GM21526 (cell line): ENCODE data around the gene TPX2.
A peak's percentile ranks its signal among the peaks of the same experiment; 100 is the strongest.

Source experiments
- ATAC-seq: cut with Tn5 transposase; IDR thresholded peaks from one replicate; pipeline ENCODE4 v1.9.1; 2021; ENCODE audit warnings: moderate library complexity; ENCODE audit not compliant: unreplicated experiment, low FRiP score

TPX2 gene

DNA sequence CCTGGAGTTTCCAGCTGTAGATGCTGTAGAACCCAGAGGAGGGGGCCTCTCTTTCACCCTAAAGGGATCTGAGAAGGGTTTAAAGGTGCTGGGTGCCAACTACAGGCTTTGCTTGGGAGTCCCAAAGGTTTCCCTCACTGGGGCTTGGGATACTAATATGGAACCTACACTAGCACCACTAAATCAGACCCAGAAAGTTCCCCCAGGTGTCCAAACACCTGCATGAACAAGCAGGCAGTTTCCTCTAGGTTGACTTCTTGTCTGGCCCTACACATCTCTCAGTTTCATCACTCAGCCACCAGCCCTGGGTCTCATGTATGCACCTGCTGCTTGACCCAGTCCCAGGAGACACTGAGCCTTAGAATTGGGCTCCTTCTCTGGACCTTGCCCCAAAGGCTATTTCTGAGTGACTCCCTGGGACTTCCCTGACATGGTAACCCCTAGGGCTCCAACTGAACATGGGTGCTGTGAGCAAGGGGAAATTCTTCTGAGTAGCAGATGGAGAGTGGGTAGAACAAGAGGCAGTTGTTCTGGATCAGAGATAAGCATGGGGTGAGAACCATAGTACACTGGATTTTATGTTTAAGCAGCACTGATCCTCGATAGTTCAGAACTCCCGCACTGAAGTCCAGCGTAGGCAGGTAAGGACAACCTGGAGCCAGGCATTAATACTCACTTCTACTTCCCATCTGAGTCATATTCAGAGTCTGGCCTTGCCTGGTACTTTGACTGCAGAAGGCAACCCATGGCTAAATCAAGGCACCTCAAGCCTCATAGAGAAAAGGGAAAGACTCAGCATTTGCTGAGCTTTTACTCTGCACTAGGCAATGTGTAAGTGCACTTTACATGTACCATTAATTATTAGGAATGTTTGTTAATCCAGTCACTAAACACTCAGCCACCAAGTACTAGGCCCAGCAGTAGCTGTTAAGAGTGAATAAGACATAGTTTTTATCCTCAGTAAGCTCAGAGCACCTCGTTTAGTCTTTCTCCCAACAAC, 33.2 kb upstream of the TPX2 start:
- peak; percentile 74 for ATAC-seq

DNA sequence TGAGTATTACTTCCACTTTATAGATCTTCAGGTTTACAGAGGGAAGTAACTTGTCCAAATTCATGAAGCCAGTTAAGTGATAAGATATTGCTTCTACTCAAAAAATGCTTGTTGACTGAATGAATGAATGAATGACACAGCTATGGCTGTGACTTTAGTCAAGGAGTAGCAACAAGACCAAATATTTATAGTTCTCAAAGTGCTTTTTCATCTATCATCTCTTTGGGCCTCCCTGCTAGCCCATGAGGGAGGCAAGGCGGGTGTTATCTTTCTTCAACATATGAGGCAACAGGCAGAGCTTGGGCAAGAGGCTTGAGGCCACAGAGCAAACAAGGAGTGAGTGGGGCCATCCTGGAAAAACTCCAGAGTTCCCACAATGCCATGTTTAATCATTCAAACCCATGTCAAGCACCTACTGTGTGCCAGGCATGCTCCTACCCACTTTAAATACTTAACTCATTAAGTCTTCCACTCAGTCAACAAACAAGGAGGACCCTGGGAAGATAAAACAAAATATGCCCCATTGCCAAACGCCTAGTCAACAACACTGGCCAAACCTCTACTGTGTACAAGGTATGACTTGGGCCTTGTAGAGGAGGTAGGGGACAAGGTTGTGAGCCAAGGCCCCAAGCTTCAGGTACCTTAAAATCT, 32.4 kb upstream of the TPX2 start:
- no peak for ATAC-seq

DNA sequence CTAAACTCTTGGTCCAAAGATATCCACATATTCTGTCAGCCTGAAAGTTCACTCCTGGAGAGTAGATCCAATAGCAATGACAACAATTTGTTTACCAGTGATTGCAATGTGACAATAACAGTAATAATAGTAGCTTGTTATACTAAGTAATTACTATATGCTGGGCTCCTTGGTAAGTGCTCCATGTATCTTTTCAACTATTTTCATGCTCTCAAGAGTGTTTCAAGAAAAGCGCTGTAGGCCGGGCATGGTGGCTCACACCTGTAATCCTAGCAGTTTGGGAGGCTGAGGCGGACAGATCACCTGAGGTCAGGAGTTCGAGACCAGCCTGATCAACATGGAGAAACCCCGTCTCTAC, 31.9 kb upstream of the TPX2 start:
- no peak for ATAC-seq

DNA sequence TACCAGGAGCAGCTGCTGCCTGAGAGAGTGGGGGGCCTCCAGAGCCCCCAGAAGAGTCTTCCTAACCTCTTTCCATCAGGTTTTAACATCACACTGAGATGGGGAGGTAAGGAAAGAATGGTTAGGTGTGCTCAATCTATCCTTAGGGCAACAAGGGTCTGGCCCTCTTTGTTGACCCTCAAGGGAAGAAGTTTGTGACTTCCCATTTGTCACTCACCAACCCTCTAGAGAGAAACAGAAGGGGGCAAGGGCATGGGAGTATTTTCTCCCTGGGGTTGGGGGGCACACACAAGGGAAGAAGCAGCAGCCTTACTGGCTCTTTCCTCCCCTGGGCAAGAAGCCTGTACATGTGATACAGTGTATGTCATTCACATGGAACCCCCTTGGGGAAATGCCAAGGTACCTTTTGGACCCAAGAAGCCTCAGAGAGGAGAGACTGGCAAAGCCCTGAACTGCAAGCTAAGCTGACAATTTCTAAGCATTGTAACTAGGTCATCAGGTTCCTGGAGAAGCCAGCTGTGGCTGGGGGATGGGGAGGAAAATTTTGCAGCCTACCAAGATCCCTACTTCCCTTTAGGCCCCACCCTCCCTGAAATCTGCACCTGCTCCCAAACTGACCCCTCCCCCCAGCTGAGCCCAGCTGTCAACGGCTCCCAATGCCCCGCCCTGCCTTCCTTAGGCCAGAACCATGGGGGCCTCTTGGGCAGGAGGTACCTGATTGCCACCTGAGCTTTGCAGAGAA, 30.9 kb upstream of the TPX2 start:
- no peak for ATAC-seq

DNA sequence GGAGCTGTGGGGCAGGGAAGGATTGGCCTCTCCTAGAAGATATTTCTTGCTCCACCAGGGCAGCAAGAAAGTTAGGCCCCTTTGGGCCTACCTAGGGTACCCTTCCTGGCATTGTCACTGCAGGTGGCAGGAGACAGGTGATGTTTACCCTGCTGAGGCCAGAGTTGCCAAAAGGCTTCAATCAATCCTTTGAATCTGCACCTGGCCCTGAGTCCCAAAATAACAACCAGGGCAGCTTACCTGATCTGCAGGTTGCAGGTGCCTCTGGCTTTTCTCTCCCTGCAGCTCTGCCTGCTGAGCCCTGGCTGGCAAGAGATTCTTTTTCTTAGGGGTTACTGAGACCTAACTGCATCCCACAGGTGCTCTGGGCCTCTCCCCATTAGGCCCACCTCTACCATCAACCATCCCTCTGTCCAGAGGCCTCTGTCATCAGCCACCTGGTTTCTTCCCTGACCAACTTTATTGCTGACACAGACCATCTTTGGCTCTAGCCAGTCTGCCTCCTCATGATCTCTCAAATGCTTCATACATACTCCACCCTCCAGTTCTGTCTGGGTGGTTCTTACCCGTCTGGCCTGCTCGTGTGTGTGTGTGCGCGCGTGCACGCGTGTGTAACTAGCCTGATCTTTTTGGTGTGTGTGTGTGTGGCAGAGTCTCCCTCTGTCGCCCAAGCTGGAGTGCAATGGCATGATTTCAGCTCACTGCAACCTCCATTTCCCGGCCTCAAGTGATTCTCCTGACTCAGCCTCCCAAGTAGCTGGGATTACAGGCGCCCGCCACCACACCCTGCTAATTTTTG, 30.2 kb upstream of the TPX2 start:
- no peak for ATAC-seq

DNA sequence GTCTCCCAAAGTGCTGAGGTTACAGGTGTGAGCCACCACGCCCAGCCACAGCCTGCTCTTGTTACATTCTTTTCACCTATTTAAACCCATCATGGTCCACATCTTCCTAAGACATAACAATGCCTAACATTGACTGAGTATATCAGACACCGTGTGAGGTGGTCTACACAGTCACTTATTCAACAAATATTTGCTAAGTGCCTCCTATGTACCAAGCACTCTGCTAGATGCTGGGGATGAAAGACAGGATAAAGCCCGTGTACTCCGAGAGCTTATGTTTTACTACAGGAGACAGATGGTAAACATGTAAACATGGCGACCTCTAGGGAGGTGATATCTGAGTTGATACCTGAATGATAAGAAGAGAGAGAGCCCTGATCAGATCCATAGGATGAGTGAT, 29.2 kb upstream of the TPX2 start:
- no peak for ATAC-seq

DNA sequence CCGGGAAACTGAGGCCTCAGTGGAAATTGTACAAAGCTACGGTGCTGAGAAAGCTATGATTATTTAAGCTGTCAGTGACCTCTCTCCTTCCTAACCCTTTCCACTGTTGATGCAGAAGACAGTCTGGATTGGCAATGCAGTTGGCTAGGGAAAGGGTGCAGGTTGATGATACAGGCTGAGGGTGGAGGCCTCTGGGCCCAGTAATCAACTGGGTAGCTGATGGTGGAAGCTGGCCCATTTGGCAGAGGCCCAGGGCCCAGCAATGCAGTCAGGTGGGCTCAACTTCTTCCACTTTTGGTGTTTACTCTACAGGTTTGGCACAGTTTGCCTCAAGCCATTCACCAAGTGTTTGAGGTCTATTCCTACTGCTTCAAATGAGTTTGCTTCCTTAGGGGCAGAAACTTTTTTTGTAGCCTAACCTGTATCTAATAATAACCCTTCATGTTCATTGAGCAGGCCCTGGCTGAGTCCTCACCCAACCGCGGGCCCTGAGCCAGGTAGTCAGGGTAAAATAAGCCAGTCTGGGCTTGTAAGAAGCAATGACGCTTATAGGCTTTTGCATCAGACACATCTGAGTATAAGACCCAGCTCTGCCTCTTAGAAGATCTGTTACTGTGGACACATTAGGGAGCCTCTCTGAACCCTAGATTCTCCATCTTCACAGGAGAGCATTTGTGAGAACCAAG, 28.5 kb upstream of the TPX2 start:
- no peak for ATAC-seq

DNA sequence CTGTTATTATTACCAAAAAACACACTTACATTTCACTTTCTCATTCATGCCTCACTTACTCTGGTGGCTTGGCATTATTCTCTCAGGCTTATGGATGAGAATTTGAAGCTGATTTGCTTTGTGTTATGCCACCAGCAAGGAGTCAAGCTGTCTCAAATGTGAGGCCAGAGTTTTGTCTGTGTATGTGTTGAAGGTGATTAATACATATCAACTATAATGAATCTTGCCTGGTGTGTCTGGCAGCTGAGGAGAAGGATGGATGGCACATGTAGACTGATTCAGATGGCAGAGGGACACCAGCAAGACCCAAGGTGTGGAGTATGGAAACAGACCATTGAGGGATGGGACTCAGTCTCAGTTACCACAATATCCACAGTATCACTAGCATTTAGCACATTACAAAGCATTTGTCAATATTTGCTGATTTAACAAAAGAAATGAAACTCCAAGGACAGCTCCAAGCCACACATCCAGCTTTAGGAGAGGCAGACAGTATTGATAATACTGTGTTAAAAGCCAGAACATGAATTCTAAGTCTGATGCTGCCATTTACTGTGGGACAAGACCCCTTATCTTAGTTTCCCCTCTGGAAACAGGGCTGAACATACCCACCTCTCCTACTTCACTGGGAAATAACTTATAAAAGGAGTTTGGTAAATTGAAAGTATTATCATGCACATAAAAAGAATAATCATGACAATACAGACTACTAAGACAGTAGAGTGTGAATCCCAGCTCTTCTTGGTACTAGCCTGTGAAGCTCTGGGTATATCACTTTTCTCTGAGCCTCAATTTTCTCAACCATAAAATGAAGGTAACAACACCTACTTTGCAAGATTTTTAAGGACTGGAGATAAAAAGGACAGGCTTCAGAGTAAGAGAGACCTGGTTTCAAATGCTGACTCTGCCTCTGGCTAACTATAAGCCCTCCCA, 27.6 kb upstream of the TPX2 start:
- ATAC-seq = no peak

DNA sequence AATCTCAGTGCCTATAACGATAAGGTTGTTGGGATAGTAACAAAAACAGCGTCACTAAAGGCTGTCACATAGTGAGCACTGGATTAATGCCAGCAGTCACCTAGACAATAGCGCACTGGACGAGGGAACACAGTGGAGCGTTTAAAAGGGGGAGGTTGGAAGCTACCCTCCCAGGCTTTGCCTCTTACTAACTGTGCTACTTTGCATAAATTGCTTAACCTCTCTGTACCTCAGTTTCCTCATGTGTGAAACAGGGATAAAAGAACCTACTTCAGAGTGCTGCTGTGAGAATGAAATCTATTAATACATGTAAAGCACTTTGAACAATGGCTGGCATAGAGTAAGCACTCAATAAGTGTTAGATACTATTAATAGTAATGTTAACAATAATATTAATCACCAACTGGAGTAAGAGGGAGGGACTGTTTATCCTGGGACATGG, 27.0 kb upstream of the TPX2 start:
- ATAC-seq = no peak

DNA sequence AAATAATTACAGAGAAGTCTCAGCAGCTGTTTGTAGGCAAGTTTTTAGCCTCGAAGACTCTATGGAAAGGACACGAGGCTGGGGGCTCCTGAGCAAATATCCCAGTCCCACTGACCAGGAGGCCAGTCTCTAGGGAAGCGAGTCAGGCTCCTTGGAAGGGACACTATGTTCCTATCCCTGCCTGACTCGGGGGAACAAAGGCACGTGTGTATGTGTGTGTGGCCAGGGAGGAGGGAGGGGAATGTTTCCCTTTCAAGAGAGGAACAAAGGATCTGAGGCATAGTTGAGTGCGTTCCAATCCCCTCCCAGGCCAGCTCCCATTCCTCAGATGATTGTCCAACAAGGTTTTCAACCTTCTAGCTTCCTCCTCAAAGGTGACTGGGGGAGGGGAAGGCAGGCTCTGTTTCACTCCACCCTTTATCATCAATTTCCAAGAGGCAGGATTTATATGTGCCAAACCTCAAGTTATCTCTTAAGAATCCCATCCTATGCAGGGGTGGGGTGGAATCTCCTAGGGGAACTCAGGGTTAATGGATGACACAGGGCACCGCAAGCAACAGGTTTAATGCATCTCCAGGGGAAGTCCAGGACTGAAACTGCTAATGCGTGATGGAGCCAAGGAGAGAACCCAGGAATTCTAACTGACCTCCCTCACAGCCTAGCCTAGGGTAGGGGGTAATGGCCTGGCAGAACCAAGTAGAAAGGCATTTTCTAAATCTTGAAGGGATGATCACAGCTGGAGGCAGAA, 26.4 kb upstream of the TPX2 start:
- no peak for ATAC-seq

DNA sequence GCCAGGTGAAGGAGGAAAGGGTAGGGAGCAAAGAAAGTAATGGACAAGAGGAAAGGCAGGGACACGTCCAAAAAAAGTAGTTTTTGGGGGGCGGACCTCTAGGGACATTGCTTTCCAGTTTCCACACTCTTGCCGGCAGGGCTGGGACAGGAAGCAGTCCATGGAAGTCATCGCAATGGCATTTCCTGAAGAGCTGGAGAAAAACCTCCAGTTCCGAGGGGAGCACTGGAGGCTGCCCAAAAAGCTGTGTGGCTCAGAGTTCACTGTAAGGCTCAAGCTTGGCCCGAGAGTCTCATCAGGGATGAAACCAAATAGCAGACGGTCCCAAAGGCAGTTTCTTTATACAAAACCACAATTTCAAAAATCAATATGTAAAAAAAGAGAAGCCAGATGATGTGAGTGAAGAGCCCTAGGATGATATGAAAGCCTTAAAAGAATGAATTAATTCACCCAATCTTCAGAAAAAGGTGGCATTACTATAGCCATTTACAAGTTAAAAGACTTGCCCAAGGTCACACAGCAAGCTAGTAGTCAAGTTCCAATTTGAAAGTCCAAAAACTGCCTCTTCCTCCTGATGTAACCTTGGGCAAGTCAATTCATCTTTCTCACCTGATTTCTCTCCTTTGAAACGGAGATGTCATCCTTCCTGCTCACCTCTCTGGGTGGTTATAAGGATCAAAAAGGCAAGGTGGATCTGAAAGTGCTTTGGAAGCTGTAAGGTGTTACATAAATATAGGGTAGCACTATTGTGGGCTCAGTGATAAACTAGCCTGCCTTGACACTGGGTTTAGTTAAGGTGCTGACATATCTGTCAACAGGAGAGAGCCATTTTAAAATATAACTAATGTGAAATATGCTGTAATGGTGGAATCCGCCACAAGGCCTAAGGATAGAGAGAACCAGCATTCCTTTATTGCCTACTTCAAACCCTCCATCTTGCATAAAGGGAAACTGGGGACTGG, 25.5 kb upstream of the TPX2 start:
- ATAC-seq = no peak

DNA sequence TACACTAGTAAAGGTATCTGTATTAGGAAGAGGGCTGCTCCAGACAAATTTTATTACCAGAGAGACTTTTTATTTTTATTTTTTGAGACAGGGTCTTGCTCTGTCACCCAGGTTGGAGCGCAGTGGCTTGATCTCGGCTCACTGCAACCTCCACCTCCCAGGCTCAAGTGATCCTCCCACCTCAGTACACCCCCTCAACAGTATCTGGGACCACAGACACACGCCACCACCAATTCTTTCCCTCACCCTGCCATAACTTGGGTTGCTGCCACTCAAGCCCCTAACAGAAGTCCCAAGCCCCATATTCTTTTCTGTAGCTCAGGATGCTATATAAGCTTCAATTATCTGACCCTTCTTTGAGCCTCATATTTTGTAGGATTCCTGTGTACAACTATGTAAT, 23.3 kb upstream of the TPX2 start:
- no peak for ATAC-seq

DNA sequence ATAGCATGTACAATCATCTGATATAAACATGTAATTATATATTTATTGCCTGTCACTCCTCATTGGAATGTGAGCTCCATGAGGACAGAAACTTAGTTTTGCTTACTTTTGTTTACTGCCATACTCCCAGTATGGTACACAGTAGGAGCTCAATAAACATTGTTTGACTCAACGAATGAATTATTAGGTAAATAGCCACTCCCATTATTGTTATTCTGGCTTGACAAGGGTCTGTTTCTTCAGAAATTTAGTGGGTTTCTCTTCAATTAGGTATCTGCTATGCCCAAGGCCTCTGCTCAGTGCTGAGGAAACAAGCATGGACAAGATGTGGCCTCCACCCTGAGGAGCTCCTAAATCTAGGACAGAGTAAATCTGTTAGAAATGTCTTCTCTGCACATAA, 22.7 kb upstream of the TPX2 start:
- ATAC-seq = no peak

DNA sequence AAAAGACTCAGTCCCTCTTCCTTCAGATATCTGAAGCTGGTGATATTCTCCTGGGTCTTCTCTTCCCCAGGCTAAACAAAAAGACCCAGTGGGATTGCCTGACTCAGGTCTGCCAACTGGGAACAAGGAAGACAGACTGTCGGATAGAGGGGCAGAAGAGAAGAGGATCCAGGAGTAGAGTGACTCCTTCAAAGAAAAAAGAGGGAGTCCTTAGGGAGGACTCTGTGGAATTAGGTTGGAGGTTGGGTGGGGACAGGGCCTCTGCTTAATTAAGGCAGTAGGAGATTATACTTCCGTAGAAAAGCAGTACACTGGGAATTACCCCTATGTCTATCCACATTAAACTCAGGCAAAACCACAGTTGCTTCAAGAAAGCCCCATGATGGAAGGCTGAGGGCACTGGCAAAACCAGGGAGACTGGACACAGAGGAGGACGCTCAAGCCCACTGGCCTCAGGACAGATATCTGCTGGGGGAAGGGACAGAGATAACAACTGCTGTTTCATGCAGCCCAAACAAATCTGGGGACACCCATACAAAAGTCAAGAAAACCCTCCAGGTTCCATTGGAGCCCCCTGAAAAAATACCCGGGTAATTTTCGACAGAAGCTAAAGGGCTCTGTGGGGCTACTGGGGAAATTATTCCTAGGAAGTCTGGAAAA, 22.1 kb upstream of the TPX2 start:
- ATAC-seq = no peak

DNA sequence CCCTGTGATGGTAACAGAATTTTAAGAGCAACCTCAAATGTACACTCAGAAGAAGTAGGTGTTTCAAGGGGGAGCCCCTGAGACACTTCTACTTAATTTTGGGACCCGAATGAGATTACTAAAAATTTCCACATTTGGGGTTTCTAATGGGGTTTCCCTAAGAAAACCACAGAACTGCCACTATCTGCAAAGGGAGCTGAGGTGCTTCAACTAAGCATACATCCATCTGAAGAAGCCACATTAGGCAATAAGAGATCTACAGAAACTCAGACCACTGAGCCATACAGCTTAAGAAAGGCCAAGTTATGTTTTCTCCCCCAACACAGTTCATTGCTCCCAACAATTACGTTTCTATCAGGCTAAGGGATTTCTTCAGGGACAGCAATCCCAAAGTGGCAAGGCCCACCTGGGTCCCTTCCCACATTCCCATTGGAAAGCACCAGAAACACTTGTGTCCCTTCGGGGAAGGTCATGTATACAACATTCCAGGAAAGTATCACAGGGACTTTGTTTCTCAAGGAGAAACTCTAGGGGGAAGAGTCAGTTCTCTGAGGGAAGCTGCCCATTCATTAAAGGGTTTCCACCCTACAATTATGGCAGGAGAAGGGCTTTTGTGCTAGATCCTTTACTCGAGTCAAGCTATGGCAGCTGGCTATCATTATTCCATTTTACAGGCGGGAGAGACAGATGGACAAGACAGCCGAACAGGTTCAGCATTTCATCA, 21.4 kb upstream of the TPX2 start:
- no peak for ATAC-seq
